ENCODE results near the gene CYB5B.

CYB5B gene

GRCh38 chr16:69448470-69449193 lies 24.2 kb downstream of the CYB5B start:
- DNase-seq, result no peak

DNA sequence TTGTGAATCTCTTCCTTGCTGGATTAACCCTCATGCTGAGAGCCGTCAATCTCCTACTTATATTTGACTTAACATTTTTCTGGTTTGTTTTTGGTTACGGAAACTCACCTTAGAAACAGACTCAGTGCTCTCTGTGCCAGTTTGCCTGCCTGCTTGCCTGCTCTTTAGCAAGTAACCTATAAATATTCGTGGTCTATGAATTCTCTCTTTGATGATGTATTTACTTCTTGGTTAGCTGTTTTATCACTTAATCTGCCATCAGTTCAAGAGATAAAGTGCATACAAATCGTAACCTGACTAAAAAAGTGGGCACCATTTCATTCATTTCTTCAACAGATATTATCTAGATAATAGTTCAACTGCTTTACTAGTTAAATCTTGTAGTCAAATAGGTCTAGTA lies 26.7 kb downstream of the CYB5B start:
- no peak for DNase-seq

DNA sequence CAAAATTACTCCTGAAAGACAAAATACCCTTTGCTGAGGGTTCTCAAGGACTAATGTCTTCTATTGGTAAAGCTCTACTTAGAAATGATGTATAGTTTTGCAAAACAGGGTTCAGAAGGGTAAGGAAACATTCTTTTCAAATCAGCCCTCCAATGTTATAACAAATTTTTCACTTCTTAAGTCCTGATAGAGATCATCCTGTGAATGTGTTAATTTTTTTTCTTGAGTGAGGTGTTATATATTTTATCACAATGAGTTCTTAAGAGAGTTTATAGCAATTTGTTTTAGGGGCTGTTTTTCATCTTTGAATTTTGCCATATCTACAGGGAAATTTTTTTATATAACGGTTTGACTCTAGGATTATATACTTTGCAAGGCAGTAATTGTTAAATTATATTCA lies 29.5 kb downstream of the CYB5B start:
- DNase-seq, result no peak

- no peak for DNase-seq
These were observed 39.5 kb downstream of the CYB5B start for GRCh38 chr16:69463876-69464275.

DNA sequence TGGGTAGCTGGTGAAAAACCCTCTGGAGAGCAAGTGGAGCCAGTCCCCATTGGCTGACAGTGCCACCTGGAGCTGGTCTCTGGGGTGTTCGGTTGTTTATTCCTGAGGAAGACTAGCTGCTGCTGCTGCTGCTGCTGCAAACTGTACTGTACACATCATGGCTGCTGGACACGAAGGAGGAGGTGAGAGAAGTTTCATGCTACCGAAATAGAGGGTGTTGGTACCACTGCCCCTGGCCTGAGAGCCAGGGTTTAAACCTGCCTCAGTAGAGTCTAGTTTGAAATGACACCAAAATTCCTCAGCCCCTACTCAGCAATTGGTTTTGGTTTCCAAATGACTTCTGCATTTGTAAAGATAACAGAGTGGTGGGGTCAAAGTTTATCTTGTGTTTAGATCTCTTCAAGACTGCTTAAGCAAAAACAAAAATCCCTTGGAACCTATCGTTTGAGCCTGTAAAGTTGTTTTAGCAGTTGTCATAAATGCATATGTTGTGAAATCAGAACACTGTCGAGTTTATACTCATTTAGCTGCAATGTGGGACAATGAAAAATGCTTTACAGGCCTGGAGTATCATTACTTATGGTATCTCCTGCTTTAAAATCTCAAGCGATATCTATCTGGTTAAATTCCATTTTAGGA lies 40.8 kb downstream of the CYB5B start:
- peak; percentile 14 for DNase-seq

- DNase-seq, result no peak
These were observed 41.5 kb downstream of the CYB5B start for GRCh38 chr16:69465881-69466280.

DNA sequence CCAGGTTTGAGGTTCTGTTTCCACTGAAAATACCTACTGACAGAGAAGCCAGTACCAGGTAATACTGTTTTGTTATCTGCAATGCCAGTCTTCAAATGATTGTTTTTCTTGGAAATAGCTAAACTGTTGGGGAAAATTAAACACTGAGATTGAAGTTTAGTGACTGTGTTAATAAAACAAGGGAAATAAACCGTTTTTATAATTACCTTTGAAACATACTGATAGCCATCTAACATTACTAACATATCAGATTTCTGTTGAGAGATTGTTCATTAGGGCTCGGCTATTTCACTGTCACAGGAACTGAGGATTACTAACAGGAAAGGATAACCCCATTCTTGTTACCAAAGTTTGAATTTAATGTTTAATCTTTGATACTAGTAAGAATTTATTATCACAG lies 42.1 kb downstream of the CYB5B start:
- DNase-seq, result no peak

DNA sequence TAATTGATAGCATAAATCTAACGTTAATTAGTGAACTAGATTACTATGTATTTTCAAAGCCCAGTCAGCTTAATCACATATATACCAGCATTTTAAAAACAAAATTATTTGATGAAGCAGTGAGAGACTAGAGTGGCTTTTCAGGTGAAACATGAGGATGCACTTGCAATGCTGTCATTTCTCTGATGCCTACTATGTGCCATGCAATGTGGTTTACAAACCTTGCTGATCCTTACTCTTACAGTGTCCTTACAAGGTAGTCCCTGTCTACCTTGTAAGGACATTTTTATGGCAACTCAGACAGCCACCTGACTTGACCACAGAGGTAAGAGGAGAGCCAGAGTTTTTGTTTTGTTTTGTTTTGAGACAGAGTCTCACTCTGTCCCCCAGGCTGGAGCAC lies 42.7 kb downstream of the CYB5B start:
- DNase-seq, result no peak

- DNase-seq, result no peak
These were observed 43.2 kb downstream of the CYB5B start for GRCh38 chr16:69467531-69468204.

GRCh38 chr16:69469807-69470561 lies 45.6 kb downstream of the CYB5B start:
- DNase-seq, result peak; percentile 49

DNA sequence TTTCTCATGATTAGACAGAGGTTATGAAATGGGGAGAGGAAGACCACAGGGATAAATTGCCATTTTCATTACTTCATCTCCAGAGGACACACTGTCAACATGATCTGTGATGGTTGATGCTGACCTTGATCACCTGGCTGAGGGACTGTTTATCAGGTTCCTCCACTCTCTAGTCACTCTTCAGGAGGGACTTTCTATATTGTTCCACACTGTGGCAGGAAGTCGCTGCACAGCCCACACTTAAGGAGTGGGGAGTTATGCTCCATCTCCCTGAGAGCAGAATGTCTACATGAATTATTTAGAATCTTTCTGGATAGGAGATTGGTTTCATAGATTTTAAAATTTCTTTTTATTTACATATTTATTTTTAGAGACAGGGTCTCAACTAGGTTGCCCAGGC lies 46.7 kb downstream of the CYB5B start:
- no peak for DNase-seq

GRCh38 chr16:69474408-69474807 lies 50.0 kb downstream of the CYB5B start:
- DNase-seq, result no peak

GRCh38 chr16:69476920-69477443 lies 52.6 kb downstream of the CYB5B start:
- DNase-seq, result no peak

DNA sequence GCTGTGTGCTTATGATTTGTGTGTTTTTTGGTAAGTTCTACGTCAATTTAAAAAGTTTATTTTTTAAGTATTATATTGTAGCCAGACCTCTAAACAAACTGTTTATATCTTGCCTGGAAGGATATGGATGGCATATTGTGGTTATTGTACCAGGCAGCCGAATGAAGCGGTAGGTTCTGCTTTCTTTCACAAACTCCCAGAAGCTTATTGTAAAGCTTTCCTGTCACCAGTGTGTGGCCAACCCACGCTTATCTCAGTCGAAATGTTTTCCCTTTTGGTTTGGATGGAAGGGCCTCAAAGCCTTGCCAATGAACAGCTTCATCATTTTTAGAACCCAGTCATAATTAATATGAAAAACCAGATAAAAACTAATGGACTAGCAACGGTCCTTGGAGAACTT lies 53.1 kb downstream of the CYB5B start:
- DNase-seq, result no peak

DNA sequence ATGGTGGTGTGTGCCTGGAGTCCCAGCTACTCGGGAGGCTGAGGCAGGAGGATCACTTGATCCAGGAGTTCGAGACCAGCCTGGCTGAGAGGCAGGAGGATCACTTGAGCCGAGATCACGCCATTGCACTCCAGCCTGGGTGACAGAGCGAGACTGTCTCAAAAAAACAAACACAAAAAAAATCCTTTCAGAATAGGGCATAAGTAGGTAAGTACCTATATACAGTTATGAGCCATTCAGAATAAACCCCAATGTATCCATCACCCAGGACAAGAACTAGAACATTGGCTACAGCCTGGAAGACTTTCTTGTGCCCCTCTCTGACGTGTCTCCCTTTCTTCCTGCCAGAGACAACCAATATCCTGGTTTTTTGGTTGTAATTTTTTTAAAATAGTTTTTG lies 54.3 kb downstream of the CYB5B start:
- DNase-seq, result no peak

DNA sequence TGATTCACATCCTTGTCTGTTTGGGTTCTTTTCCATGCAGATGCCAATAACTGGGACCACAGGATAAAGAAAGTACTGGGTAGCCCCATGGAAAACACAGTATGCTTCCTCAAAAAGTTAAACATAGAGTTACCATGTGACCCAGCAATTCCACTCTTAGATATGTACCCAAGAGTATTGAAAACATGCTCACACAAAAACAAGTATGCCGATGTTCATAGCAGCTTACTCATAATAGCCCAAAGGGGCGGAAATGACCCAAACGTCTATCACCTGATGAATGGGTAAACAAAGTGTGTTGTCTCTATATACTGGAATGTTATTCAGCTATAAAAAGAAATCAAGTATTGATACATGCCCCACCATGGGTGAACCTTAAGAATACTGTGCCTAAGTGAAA lies 55.4 kb downstream of the CYB5B start:
- no peak for DNase-seq

DNA sequence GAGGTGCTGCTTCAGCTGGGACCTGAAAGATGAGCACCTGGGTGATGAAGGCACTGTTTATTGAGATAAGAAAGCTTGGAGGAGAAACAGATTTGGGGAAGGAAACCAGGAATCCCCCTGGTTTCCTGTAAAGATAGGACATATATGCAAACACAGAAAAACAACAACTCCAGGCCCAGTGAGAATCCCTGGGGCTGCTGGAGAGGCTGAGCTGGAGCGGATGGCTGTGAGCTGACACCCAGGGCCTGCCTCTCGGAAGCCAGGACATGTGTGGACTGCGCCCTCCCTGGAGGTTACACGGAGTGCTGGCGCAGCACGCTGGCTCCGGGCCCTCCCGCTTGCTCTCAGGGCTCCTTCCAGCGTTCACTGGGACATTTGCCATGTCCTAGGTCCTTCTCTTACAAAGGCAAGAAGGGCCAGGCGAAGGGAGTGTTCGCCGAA lies 57.5 kb downstream of the CYB5B start:
- DNase-seq, result no peak

- no peak for DNase-seq
These were observed 58.1 kb downstream of the CYB5B start for GRCh38 chr16:69482410-69482991.

DNA sequence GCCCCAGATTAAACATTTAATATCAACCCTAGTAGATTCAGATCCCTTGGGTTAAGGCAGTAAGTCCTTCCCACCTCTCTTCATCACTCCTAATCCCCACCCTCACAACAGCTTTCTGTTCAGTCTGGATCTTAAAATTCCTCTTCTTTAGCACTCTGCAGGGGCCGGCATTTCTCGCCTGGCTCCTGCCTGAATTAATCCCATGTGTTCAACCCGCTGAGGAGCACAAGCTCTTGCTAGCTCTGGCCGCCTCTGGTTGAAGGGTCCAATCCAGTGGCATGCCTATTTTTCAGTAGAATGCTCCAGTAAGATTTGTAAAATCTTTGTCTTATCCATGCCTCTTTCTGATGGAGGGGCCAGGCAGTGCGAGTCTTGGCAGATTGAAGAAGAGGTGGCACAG lies 59.2 kb downstream of the CYB5B start:
- no peak for DNase-seq

DNA sequence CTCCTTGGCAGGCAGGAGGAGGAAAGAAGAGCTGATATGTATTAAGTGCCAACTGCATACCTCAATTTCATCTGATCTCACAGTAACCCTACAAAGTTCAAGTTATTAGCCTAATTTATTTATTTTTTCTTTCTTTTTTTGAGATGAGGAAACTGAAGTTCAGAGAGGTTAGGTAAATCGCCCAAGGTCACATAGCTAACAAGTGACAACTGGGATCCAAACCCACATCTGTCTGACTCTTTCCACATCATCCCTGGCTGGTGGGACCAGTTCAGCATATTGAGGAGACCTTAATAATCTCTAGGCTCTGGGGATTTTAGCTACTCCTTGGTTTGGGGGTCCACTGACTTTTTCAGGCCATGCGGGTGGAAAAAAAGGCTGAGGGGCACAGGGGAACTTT lies 60.9 kb downstream of the CYB5B start:
- DNase-seq, result no peak

DNA sequence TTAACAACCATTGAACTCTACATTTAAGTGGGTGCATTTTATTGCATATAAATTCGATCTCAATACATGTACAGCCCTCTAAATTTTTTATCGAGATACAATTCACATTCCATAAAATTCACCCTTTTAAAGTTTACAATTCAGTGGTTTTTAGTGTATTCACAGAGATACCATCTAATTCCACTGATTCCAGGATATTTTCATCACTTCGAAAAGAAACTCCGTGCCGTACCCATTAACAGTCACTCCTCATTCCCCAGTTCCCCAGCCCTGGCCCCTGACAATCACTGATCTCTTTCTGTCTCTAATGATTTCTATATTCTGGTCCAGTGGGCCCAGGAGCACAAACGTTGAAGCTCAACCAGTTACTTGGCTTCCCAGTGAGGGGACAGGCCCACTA lies 61.4 kb downstream of the CYB5B start:
- DNase-seq, result no peak

DNA sequence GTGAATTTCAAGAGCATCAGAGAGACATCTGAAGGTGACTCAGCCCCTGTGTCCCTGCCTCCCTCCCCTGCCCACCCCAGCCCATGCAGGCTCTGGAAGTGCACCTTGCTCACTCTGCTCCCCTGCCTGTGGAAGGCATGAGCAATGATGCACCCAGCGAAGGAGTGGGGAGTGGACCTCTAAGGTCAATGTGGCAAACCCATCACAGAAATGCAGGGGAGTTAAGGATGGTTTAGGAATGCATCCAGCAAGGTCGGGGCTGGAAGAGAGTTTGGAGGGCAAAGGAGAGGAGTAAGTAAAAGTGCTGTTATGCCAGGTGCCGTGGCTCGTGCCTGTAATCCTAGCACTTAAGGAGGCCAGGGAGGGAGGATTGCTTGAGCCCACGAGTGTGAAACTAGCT lies 61.9 kb downstream of the CYB5B start:
- no peak for DNase-seq

DNA sequence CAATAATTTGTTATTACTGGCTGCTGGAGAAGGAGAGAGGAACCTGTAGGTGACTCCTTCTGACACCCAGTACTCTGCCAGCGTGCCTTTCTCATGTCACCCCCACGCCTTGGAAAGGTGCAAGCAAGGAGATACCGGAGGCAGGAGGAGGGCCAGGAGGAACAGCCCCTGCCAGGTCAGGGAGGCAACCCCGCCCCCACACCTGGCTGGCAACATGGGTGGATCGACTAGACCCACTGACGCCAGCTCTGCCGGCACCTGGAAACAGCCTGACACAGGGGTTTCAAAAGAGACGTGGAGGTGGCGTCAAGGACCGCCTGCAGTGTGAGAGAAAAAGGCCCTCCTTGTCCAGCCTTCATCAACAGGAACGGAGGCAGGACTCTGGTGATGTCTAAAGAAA lies 62.3 kb downstream of the CYB5B start:
- DNase-seq, result no peak
